LNCaP clone FGC (cell line): Measurements from ENCODE around the gene RAB11FIP4.

ENCODE experiments used
- DNase-seq: peaks from one replicate; pipeline ENCODE4 v3.0.0-alpha.2; 2011; ENCODE audit warnings: low read depth
- H3K4me3 ChIP-seq: 2 replicates; pipeline ENCODE4 v1.5.1; 2011; ENCODE audit warnings: mild to moderate bottlenecking, low read depth, low read length, control low read depth
- TF ChIP-seq, protein P1 (sequence below): IDR thresholded peaks from 2 replicates; pipeline ENCODE4 v1.5.1; 2012; ENCODE audit warnings: mild to moderate bottlenecking; ENCODE audit not compliant: control insufficient read depth, insufficient read depth; ENCODE audit errors: extremely low read depth

RAB11FIP4 gene

GRCh38 chr17:31518478-31518877 lies 127.0 kb downstream of the RAB11FIP4 start:
- H3K4me3 ChIP-seq = no peak overlapping the region
- TF ChIP-seq, protein P1, sequence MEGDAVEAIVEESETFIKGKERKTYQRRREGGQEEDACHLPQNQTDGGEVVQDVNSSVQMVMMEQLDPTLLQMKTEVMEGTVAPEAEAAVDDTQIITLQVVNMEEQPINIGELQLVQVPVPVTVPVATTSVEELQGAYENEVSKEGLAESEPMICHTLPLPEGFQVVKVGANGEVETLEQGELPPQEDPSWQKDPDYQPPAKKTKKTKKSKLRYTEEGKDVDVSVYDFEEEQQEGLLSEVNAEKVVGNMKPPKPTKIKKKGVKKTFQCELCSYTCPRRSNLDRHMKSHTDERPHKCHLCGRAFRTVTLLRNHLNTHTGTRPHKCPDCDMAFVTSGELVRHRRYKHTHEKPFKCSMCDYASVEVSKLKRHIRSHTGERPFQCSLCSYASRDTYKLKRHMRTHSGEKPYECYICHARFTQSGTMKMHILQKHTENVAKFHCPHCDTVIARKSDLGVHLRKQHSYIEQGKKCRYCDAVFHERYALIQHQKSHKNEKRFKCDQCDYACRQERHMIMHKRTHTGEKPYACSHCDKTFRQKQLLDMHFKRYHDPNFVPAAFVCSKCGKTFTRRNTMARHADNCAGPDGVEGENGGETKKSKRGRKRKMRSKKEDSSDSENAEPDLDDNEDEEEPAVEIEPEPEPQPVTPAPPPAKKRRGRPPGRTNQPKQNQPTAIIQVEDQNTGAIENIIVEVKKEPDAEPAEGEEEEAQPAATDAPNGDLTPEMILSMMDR = no peak

DNA sequence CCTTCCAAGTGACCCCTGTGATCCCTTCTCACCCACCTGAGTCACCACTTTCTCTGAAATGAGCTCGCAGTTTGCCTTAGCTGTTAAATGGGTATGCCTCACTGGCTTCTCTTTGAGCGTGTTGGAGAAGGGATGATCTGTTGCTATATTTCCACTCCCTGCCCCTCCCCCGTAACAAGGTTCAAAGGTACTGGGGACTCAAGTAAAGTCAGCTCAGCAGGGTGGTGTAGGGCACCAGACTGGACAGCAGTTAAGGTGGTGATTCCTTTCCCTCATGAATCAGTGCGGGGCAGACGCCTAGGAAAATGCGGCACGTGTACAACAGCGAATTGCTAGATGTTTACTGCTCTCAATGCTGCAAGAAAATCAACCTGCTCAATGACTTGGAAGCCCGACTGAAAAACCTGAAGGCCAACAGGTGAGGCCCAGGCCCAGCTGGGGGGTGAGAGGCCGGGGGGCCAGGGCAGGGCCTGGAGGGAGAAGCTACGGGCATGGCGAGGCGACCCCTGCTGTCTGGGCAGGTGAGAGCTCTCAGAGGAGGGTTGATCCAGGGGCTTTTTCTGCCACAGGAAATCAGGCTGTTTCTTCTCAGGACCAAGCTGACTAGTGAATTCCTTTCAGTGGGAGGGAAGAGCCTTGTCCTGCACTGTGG lies 130.3 kb downstream of the RAB11FIP4 start:
- TF ChIP-seq, protein P1 = no peak
- DNase-seq = no peak

More at GRCh38 chr17:31518478-31518877, 127.0 kb downstream of the RAB11FIP4 start:
- DNase-seq = no peak

GRCh38 chr17:31522284-31522931 lies 130.9 kb downstream of the RAB11FIP4 start:
- H3K4me3 ChIP-seq = no peak overlapping the region
- DNase-seq = no peak
- TF ChIP-seq, protein P1 = no peak

More for the DNA sequence above, 130.3 kb downstream of the RAB11FIP4 start:
- no peak overlapping the region for H3K4me3 ChIP-seq

DNA sequence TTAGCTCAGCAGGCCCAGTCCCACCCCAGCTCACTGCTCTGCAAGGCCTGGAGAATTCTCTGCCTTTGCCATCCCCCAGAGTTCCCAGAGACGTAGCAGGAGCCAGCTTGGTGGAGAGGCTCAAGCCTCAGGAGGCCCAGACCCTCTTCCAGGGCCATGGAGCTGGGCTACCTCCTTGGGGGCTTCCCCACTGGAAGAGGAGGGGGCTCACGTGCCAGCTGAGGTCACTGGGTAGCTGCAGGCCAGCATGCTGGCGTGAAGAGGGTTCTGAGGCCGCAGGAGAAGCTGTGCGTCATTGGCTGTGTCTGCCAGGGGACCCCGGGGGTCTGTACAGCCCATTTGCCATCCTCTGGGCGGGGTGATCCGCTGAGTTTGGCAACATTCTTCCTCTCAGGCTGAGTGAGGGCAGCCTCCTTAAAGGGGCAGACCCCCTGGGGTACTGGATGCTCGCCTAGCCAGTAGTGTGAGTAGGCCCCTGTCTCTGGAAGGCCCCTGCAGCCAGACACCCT lies 131.6 kb downstream of the RAB11FIP4 start:
- no peak overlapping the region for H3K4me3 ChIP-seq
- no peak for DNase-seq
- TF ChIP-seq, protein P1 = no peak

GRCh38 chr17:31523862-31524730 lies 132.6 kb downstream of the RAB11FIP4 start:
- H3K4me3 ChIP-seq = no peak overlapping the region
- DNase-seq = no peak
- TF ChIP-seq, protein P1 = no peak

- TF ChIP-seq, protein P1 = peak; percentile 92
- H3K4me3 ChIP-seq = no peak overlapping the region
- peak; percentile 54 for DNase-seq
Measured at GRCh38 chr17:31524926-31525800, 133.7 kb downstream of the RAB11FIP4 start.
